H1 (cell line): ENCODE data around the gene DOCK8. TPM values are rescaled to one million over a fixed set of nuclear protein-coding genes. Genes with fewer than 3 reads are reported as not detected.

Experiments
- CTCF ChIA-PET: fragments of 300-600 bp; sonication (Branson Sonifier 250); formaldehyde crosslinking; loops from one replicate; lab custom pipeline; 2021; ENCODE audit not compliant: partially characterized antibody; lab: Charles Lee
- POLR2A ChIA-PET: fragments of 300-600 bp; sonication (Branson Sonifier 250); formaldehyde crosslinking; loops from one replicate; lab custom pipeline; 2021; ENCODE audit warnings: inconsistent platforms; ENCODE audit not compliant: partially characterized antibody; lab: Charles Lee
- DNase-seq, 2 experiments: peaks; one replicate each; pipeline versions ENCODE4 v3.0.0 to v3.0.0-alpha.2; 2010 to 2022; ENCODE audit warnings: low spot score in 2 of 2, low read depth in 1 of 2, mixed read lengths in 1 of 2
- FAIRE-seq: peaks from 2 replicates; lab custom pipeline; 2011; peaks lifted over from hg19 to GRCh38; lab: Jason Lieb, UNC
- H2AFZ ChIP-seq: 2 replicates; pipeline ENCODE4 v1.8.1; 2012; ENCODE audit warnings: low read length, inconsistent platforms
- H2AK5ac ChIP-seq: 2 replicates; pipeline ENCODE4 v1.6.1; 2013; ENCODE audit warnings: low read depth, low read length
- H2BK120ac ChIP-seq: replicated peaks from 2 replicates; pipeline ENCODE3; 2013; ENCODE audit warnings: low read depth, low read length, inconsistent platforms
- H2BK12ac ChIP-seq: 2 replicates; pipeline ENCODE4 v1.6.1; 2013; ENCODE audit warnings: low read depth, low read length
- H2BK15ac ChIP-seq: 2 replicates; pipeline ENCODE4 v1.6.1; 2013; ENCODE audit warnings: low read length
- H2BK20ac ChIP-seq: 2 replicates; pipeline ENCODE4 v1.6.1; 2013; ENCODE audit warnings: low read length
- H2BK5ac ChIP-seq: 2 replicates; pipeline ENCODE4 v1.6.1; 2013; ENCODE audit warnings: low read depth, low read length
- H3K14ac ChIP-seq: 2 replicates; pipeline ENCODE4 v1.6.1; 2013; ENCODE audit warnings: inconsistent platforms; ENCODE audit not compliant: insufficient read length
- H3K18ac ChIP-seq: 2 replicates; pipeline ENCODE4 v1.6.1; 2013; ENCODE audit warnings: low read length; ENCODE audit errors: extremely low read depth
- H3K23ac ChIP-seq: 2 replicates; pipeline ENCODE4 v1.6.1; 2013; ENCODE audit warnings: inconsistent platforms; ENCODE audit not compliant: insufficient read length
- H3K23me2 ChIP-seq: 2 replicates; pipeline ENCODE4 v1.6.1; 2013; ENCODE audit warnings: low read depth, low read length
- H3K27ac ChIP-seq: 2 replicates; pipeline ENCODE4 v1.6.1; 2011; ENCODE audit warnings: low read depth, low read length, inconsistent platforms
- H3K27me3 ChIP-seq, 4 experiments: replicated peaks in 1 of 4; 1 replicate in 1 of 4; 2 replicates in 3 of 4; pipeline versions ENCODE4 v1.6.1 to v1.8.1; 2011 to 2013; ENCODE audit warnings: low read length in 3 of 4, mild to moderate bottlenecking in 3 of 4, inconsistent platforms in 2 of 4, mixed read lengths in 2 of 4, moderate library complexity in 1 of 4; ENCODE audit not compliant: control insufficient read depth in 3 of 4, insufficient read depth in 3 of 4; ENCODE audit errors: extremely low read depth in 1 of 4
- H3K36me3 ChIP-seq, 4 experiments: 2 replicates each; pipeline versions ENCODE4 v1.6.1 to v1.8.1; 2011 to 2013; ENCODE audit warnings: mild to moderate bottlenecking in 4 of 4, low read length in 3 of 4, moderate library complexity in 2 of 4, control low read depth in 1 of 4, inconsistent platforms in 1 of 4; ENCODE audit not compliant: insufficient read depth in 4 of 4, control insufficient read depth in 2 of 4
- H3K4ac ChIP-seq: replicated peaks from 2 replicates; pipeline ENCODE3; 2013; ENCODE audit warnings: low read length, low read depth, mixed read lengths, inconsistent platforms; ENCODE audit not compliant: insufficient read length
- H3K4me1 ChIP-seq, 4 experiments: replicated peaks in 1 of 4; 1 replicate in 1 of 4; 2 replicates in 3 of 4; pipeline versions ENCODE4 v1.6.1 to v1.8.1; 2011 to 2013; ENCODE audit warnings: low read length in 3 of 4, inconsistent platforms in 2 of 4, mixed read lengths in 1 of 4; ENCODE audit not compliant: insufficient read depth in 4 of 4, control insufficient read depth in 3 of 4
- H3K4me2 ChIP-seq, 2 experiments: 2 replicates each; pipeline versions ENCODE4 v1.6.1 to v1.8.1; 2011 to 2013; ENCODE audit warnings: low read depth in 2 of 2, low read length in 2 of 2, control low read depth in 1 of 2, inconsistent platforms in 1 of 2, mild to moderate bottlenecking in 1 of 2; ENCODE audit not compliant: insufficient read depth in 1 of 2
- H3K4me3 ChIP-seq, 4 experiments: fragments of 200-600, 300-600 bp in 1 of 4; sonication (generic), shearing (Covaris generic), sonication (Bioruptor Twin) in 1 of 4; 2 replicates each; pipeline versions ENCODE4 v1.5.1 to v1.8.1; 2011 to 2016; ENCODE audit warnings: low read length in 4 of 4, low read depth in 3 of 4, control low read depth in 2 of 4, inconsistent platforms in 2 of 4, mild to moderate bottlenecking in 2 of 4, mixed read lengths in 1 of 4, moderate library complexity in 1 of 4; ENCODE audit not compliant: insufficient read depth in 2 of 4; ENCODE audit errors: extremely low read depth in 1 of 4
- H3K56ac ChIP-seq: replicated peaks from 2 replicates; pipeline ENCODE3; 2013; ENCODE audit warnings: low read depth, mild to moderate bottlenecking, mixed read lengths, low read length, inconsistent platforms; ENCODE audit not compliant: insufficient read length
- H3K79me1 ChIP-seq: 2 replicates; pipeline ENCODE4 v1.6.1; 2013; ENCODE audit warnings: low read depth, low read length, control low read depth
- H3K79me2 ChIP-seq, 2 experiments: 2 replicates each; pipeline versions ENCODE4 v1.6.1 to v1.8.1; 2012 to 2013; ENCODE audit warnings: low read length in 2 of 2, mild to moderate bottlenecking in 2 of 2, inconsistent platforms in 1 of 2; ENCODE audit not compliant: insufficient read depth in 2 of 2, control insufficient read depth in 1 of 2
- H3K9ac ChIP-seq, 4 experiments: replicated peaks in 1 of 4; 1 replicate in 1 of 4; 2 replicates in 3 of 4; pipeline versions ENCODE4 v1.6.1 to v1.8.1; 2011 to 2013; ENCODE audit warnings: low read depth in 3 of 4, low read length in 3 of 4, control low read depth in 2 of 4, mild to moderate bottlenecking in 2 of 4, moderate library complexity in 2 of 4, inconsistent platforms in 1 of 4; ENCODE audit errors: extremely low read depth in 1 of 4
- H3K9me3 ChIP-seq, 2 experiments: 2 replicates each; pipeline versions ENCODE4 v1.6.1 to v1.8.1; 2012 to 2013; ENCODE audit warnings: mild to moderate bottlenecking in 2 of 2, moderate library complexity in 2 of 2, control low read depth in 1 of 2, inconsistent platforms in 1 of 2, low read depth in 1 of 2, low read length in 1 of 2, mixed read lengths in 1 of 2; ENCODE audit not compliant: insufficient read depth in 2 of 2
- H4K20me1 ChIP-seq, 2 experiments: replicated peaks in 1 of 2; 2 replicates each; pipeline versions ENCODE3 to v1.8.1; 2011 to 2013; ENCODE audit warnings: inconsistent platforms in 2 of 2, low read length in 2 of 2, mild to moderate bottlenecking in 1 of 2; ENCODE audit not compliant: insufficient read depth in 2 of 2, control insufficient read depth in 1 of 2
- H4K5ac ChIP-seq: 2 replicates; pipeline ENCODE4 v1.6.1; 2013; ENCODE audit warnings: low read length, low read depth, mixed read lengths, inconsistent platforms; ENCODE audit not compliant: insufficient read length
- H4K8ac ChIP-seq: 2 replicates; pipeline ENCODE4 v1.8.0; 2013; ENCODE audit warnings: mild to moderate bottlenecking, moderate library complexity, low read length, inconsistent platforms; ENCODE audit not compliant: insufficient read depth; ENCODE audit errors: extremely low read depth
- H4K91ac ChIP-seq: replicated peaks from 2 replicates; pipeline ENCODE3; 2013; ENCODE audit warnings: low read length, mixed read lengths, inconsistent platforms; ENCODE audit not compliant: insufficient read length
- BRCA1 ChIP-seq: IDR thresholded peaks from 2 replicates; pipeline ENCODE4 v1.6.1; 2012; ENCODE audit warnings: low read depth, low read length, improper control_type of control experiment
- E2F6 ChIP-seq: IDR thresholded peaks from 2 replicates; pipeline ENCODE4 v1.6.1; 2012; ENCODE audit warnings: inconsistent platforms
- MAFK ChIP-seq: IDR thresholded peaks from 2 replicates; pipeline ENCODE4 v1.6.1; 2012; ENCODE audit warnings: low read depth, mild to moderate bottlenecking, improper control_type of control experiment, low read length
- POLR2A ChIP-seq, 2 experiments: IDR thresholded peaks; 1 replicate in 1 of 2; 2 replicates in 1 of 2; pipeline ENCODE4 v1.6.1; 2011; ENCODE audit warnings: low read depth in 2 of 2, low read length in 2 of 2, mild to moderate bottlenecking in 2 of 2; ENCODE audit errors: control extremely low read depth in 1 of 2
- SIRT6 ChIP-seq: IDR thresholded peaks from one replicate; pipeline ENCODE4 v1.7.1; 2012; ENCODE audit warnings: low read length, inconsistent platforms
- WGBS, 2 experiments: shearing (Covaris generic) in 1 of 2; methylation state at CpG; one replicate each; pipeline versions ENCODE4 v1.1.6 to v1.1.7; 2013 to 2015; ENCODE audit warnings: low lambda C conversion rate in 2 of 2, mixed read lengths in 2 of 2, inconsistent platforms in 1 of 2, low coverage in 1 of 2, missing lambda C conversion rate in 1 of 2; ENCODE audit not compliant: insufficient replicate concordance in 2 of 2, insufficient coverage in 1 of 2, insufficient read length in 1 of 2; ENCODE audit errors: extremely low coverage in 1 of 2, missing lambda C conversion rate in 1 of 2; 5-methylcytosine and 5-hydroxymethylcytosine counted together
- polyA plus RNA-seq, 7 experiments: library from polyadenylated mRNA; depleted of rRNA in 3 of 7; stranded (reverse) in 5 of 7; unstranded in 2 of 7; fragments of >200 nt in 5 of 7; fragments of 200-250 nt in 2 of 7; gene quantifications; 1 replicate in 5 of 7; 2 replicates in 1 of 7; 4 replicates in 1 of 7; pipeline versions ENCODE4 v1.2.1 to v1.2.3, GENCODE V29; 2011 to 2013; ENCODE audit warnings: missing spikeins in 2 of 7, mixed read lengths in 2 of 7
- total RNA-seq: library from RNA; stranded (reverse); fragmentation: NEBNext Ultra II Directional; extraction: Animal tissue kit (Norgen Biotek cat#: 25700); gene quantifications from 2 replicates; pipeline ENCODE4 v1.2.1, GENCODE V29; 2021

Gene DOCK8
- total and polyA plus RNA-seq, 2 of the 8 experiments (the other 6 are each of a cell fraction or from before 2014, with no cell fraction given) = 0.57 to 2.0 TPM

GRCh38 chr9:389159-389558, 174.5 kb downstream of the DOCK8 start:
- H3K4me1 ChIP-seq = peaks cover 2 to 7% (median 5%) of the 10 kb centered on the region in 4 experiments; a peak in 6 of 7 replicates
- H4K5ac ChIP-seq = no peak overlapping the region
- DNase-seq (no peak), FAIRE-seq (no peak)
- no peak overlapping the region for H2AFZ ChIP-seq
- no peak overlapping the region; a peak in 1 of 4 replicates for H3K4me2 ChIP-seq
- H3K18ac ChIP-seq = no peak overlapping the region
- H3K4me3 ChIP-seq = no peak overlapping the region
- H3K23me2 ChIP-seq = no peaks in the 10 kb centered on the region
- POLR2A ChIA-PET = interaction anchor here (1.2 kb wide), 1 partner anchor 115 kb away, joined by 3 read pairs; the partner anchor contains the start of gene KANK1
- H2BK5ac ChIP-seq = no peak overlapping the region
- H3K27me3 ChIP-seq = no peaks in the 10 kb centered on the region
- H3K23ac ChIP-seq = no peak overlapping the region
- no peaks in the 10 kb centered on the region for H3K79me2 ChIP-seq
- H3K14ac ChIP-seq = no peak overlapping the region
- no peak overlapping the region for H2BK15ac ChIP-seq
- TF ChIP-seq POLR2A (IDR thresholded peaks at IDR 0.05; ENCODE audit: control extremely low read depth in 1 of 2, low read depth in 2 of 2, low read length in 2 of 2) (no peak), SIRT6 (no peak), BRCA1 (no peak), E2F6 (no peak), MAFK (no peak)
- H3K56ac ChIP-seq = no peak overlapping the region
- H2BK120ac ChIP-seq = no peak overlapping the region
- CTCF ChIA-PET = interaction anchor here (0.6 to 1.1 kb wide), 5 partner anchors 12 to 417 kb away, joined by 3 to 4 read pairs (median 3); no protein-coding TSS in a partner anchor
- H4K20me1 ChIP-seq = no peaks in the 10 kb centered on the region
- no peaks in the 10 kb centered on the region for H3K36me3 ChIP-seq
- H3K9ac ChIP-seq = no peak overlapping the region
- H3K27ac ChIP-seq = no peak overlapping the region
- no peaks in the 10 kb centered on the region for H3K79me1 ChIP-seq
- H4K8ac ChIP-seq = no peak overlapping the region
- H4K91ac ChIP-seq = no peak overlapping the region
- WGBS, 2 experiments = 89% methylated on average over 2 of the region's 2 CpGs; no CpG with 5 or more reads in 1 of the 2 experiments
- H2AK5ac ChIP-seq = no peak overlapping the region
- no peak overlapping the region for H2BK12ac ChIP-seq
- no peak overlapping the region for H3K4ac ChIP-seq
- H3K9me3 ChIP-seq = no peaks in the 10 kb centered on the region
- no peak overlapping the region for H2BK20ac ChIP-seq
